Activated naive CD4-positive, alpha-beta T cell treated with anti-CD3 and anti-CD28 coated beads for 36 hours (primary cell): ENCODE measurements around the gene QRICH1. TPM values are rescaled to one million over a fixed set of nuclear protein-coding genes. Genes with fewer than 3 reads are reported as not detected.
A peak's percentile ranks its signal among the peaks of the same experiment; 100 is the strongest.
"Not testable (repeated sequence)": the region's sequence is repeated elsewhere in the genome, so short reads cannot be mapped to it uniquely, and the experiment has no call there.

Experiments used
- CTCF ChIA-PET: fragments of 350-600 bp; sonication (Branson Sonifier 250); formaldehyde crosslinking; loops from one replicate; lab custom pipeline; 2021; ENCODE audit warnings: antibody characterized with exemption; lab: Charles Lee
- DNase-seq: peaks from one replicate; pipeline ENCODE4 v3.0.0-alpha.2; 2020
- H3K27ac Mint-ChIP-seq: one replicate; pipeline ENCODE4 v1.8.0; 2021; ENCODE audit warnings: mild to moderate bottlenecking, mixed read lengths
- H3K27me3 Mint-ChIP-seq: one replicate; pipeline ENCODE4 v1.8.0; 2021; ENCODE audit warnings: low read depth, mixed read lengths
- H3K36me3 Mint-ChIP-seq: one replicate; pipeline ENCODE4 v1.8.0; 2021; ENCODE audit warnings: low read depth, mixed read lengths
- H3K4me1 Mint-ChIP-seq: one replicate; pipeline ENCODE4 v1.8.0; 2021; ENCODE audit warnings: low read depth, mixed read lengths
- H3K4me3 Mint-ChIP-seq: one replicate; pipeline ENCODE4 v1.8.0; 2021; ENCODE audit warnings: mild to moderate bottlenecking, moderate library complexity, mixed read lengths
- H3K9me3 Mint-ChIP-seq: one replicate; pipeline ENCODE4 v1.8.0; 2021; ENCODE audit warnings: mixed read lengths
- intact Hi-C: fragments of 100-400 bp; cut with micrococcal nuclease; formaldehyde crosslinking; loops from one replicate; pipeline ENCODE4 v1.15.1; 2023
- total RNA-seq, 2 experiments: library from RNA; stranded (reverse); gene quantifications; one replicate each; pipeline ENCODE4 v1.2.3, GENCODE V29; 2021

QRICH1 gene
- total RNA-seq, 2 experiments from 2014 or later, result 100 to 111 TPM

- intact Hi-C loops, result no loop called here
- H3K27me3 Mint-ChIP-seq, result no peaks in the 10 kb centered on the region
- no peaks in the 10 kb centered on the region for H3K9me3 Mint-ChIP-seq
- CTCF ChIA-PET, result interaction anchor here (1.0 to 9.2 kb wide), 5 partner anchors 6 to 83 kb away, joined by 3 to 84 read pairs (median 5); partner anchors contain the start of genes DALRD3, NDUFAF3 and P4HTM
- H3K27ac Mint-ChIP-seq, result no peak overlapping the region
- no peak for DNase-seq
- peaks cover 17% of the 10 kb centered on the region for H3K36me3 Mint-ChIP-seq
- peaks cover 11% of the 10 kb centered on the region for H3K4me1 Mint-ChIP-seq
- no peak overlapping the region for H3K4me3 Mint-ChIP-seq
These were observed 80.6 kb downstream of the QRICH1 start for GRCh38 chr3:49013113-49013737.

DNA sequence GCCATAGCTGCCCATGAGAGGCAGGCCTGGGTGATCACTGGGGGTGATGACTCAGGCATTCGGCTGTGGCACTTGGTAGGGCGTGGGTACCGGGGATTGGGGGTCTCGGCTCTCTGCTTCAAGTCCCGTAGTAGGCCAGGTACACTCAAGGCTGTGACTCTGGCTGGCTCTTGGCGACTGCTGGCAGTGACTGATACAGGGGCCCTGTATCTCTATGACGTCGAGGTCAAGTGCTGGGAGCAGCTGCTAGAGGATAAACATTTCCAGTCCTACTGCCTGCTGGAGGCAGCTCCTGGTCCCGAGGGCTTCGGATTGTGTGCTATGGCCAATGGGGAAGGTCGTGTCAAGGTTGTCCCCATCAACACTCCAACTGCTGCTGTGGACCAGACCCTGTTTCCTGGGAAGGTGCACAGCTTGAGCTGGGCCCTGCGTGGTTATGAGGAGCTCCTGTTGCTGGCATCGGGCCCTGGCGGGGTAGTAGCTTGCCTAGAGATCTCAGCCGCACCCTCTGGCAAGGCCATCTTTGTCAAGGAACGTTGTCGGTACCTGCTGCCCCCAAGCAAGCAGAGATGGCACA is 81.3 kb downstream of the QRICH1 start:
- Mint-ChIP-seq H3K36me3 (peaks cover 20% of the 10 kb centered on the region), H3K9me3 (no peaks in the 10 kb centered on the region), H3K4me3 (no peak overlapping the region), H3K27me3 (no peaks in the 10 kb centered on the region), H3K27ac (no peak overlapping the region), H3K4me1 (peaks cover 15% of the 10 kb centered on the region)
- intact Hi-C loops, result no loop called here
- CTCF ChIA-PET, result interaction anchor here (1.0 to 9.2 kb wide), 3 partner anchors 7 to 24 kb away, joined by 4 to 84 read pairs (median 23); partner anchors contain the start of genes DALRD3, NDUFAF3 and P4HTM
- DNase-seq, result no peak

DNA sequence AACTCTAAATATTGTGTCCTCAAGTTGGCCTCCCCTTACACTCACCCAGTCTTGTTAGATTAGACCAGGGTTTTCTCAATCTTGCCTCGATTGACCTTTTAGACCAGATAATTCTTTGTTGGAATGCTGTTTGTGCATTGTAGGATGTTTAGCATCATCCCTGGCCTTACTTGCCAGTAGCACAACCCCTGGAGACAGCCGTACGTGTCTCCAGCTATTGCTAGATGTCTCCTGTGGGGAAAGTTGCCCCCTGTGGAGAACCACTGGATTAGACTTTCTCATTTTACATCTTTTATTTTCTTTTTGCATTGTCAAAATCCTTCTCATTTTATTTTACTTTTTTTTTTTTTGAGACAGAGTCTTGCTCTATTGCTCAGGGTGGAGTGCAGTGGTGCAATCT is 84.5 kb downstream of the QRICH1 start:
- H3K4me3 Mint-ChIP-seq, result no peak overlapping the region
- DNase-seq, result no peak
- CTCF ChIA-PET, result interaction anchor here (0.5 to 9.2 kb wide), 4 partner anchors 10 to 769 kb away, joined by 3 to 84 read pairs (median 8); partner anchors contain the start of genes DALRD3 and NDUFAF3
- no peaks in the 10 kb centered on the region for H3K9me3 Mint-ChIP-seq
- peaks cover 19% of the 10 kb centered on the region for H3K4me1 Mint-ChIP-seq
- no peak overlapping the region for H3K27ac Mint-ChIP-seq
- intact Hi-C loops, result loop anchor here (5.0 kb wide), 2 partner anchors 333 to 452 kb away; partner anchors contain the start of genes PFKFB4 and USP4
- no peaks in the 10 kb centered on the region for H3K27me3 Mint-ChIP-seq
- peaks cover 13% of the 10 kb centered on the region for H3K36me3 Mint-ChIP-seq

- intact Hi-C loops, result loop anchor here (5.0 kb wide), 2 partner anchors 334 to 451 kb away; partner anchors contain the start of genes PFKFB4 and USP4
- not testable (repeated sequence) for H3K27me3 Mint-ChIP-seq, DNase-seq, H3K9me3 Mint-ChIP-seq
- peak overlapping the region; percentile 99 for H3K27ac Mint-ChIP-seq
- peaks cover 19% of the 10 kb centered on the region for H3K4me1 Mint-ChIP-seq
- CTCF ChIA-PET, result interaction anchor here (0.9 to 9.2 kb wide), 4 partner anchors 11 to 21 kb away, joined by 3 to 84 read pairs (median 11); partner anchors contain the start of genes DALRD3, NDUFAF3 and P4HTM
- peaks cover 13% of the 10 kb centered on the region for H3K36me3 Mint-ChIP-seq
- H3K4me3 Mint-ChIP-seq, result peak overlapping the region; percentile 99
These were observed 85.2 kb downstream of the QRICH1 start for GRCh38 chr3:49008627-49009026.

DNA sequence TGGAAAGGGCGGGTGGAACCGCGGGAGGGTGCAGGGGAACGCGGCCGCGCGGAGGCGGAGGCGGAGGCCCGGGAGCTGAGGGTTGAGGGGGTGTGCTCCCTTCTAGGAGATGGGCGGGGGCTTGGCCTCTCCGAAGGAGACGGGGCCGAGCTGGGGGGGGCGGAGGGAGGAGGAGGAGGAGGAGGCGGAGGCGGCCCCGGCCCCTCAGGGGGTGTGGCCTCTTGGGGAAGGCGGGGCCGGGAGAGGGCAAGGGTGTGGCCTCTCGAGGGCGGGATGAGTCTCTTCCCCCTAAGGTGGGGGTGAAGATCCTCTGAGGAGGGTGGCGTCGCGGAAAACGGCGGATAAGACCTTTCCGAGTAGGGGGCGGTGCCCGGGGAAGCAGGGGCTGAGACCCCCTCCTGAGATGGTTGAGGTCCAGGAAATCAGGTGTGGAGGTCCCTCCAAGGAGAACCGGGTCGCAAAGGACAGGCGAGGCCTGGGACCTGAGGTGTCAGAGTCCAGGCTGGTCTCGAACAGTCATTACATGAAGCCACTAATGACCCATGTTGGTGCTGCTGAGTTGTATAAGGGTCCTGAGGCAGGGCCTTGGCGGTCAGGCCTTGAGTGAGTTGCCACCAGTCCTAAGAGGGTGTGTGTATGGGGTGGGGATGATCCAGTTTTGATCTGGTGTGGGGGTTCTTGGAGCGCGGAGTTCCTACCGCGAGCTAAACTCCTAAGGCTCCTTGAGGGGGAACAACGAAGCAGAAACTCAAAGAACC is 85.9 kb downstream of the QRICH1 start:
- H3K27me3 Mint-ChIP-seq, result no peaks in the 10 kb centered on the region
- peaks cover 19% of the 10 kb centered on the region for H3K4me1 Mint-ChIP-seq
- peak overlapping the region; percentile 99 for H3K4me3 Mint-ChIP-seq
- H3K36me3 Mint-ChIP-seq, result peaks cover 13% of the 10 kb centered on the region
- no peaks in the 10 kb centered on the region for H3K9me3 Mint-ChIP-seq
- DNase-seq, result peak; percentile 90
- CTCF ChIA-PET, result interaction anchor here (0.5 to 9.2 kb wide), 9 partner anchors 11 to 794 kb away, joined by 3 to 84 read pairs (median 9); partner anchors contain the start of genes DALRD3, NDUFAF3 and P4HTM
- H3K27ac Mint-ChIP-seq, result peak overlapping the region; percentile 99
- intact Hi-C loops, result loop anchor here (1.0 to 5.0 kb wide), 8 partner anchors 13 to 462 kb away; partner anchors contain the start of genes DAG1, IP6K2, PFKFB4 and QRICH1

DNA sequence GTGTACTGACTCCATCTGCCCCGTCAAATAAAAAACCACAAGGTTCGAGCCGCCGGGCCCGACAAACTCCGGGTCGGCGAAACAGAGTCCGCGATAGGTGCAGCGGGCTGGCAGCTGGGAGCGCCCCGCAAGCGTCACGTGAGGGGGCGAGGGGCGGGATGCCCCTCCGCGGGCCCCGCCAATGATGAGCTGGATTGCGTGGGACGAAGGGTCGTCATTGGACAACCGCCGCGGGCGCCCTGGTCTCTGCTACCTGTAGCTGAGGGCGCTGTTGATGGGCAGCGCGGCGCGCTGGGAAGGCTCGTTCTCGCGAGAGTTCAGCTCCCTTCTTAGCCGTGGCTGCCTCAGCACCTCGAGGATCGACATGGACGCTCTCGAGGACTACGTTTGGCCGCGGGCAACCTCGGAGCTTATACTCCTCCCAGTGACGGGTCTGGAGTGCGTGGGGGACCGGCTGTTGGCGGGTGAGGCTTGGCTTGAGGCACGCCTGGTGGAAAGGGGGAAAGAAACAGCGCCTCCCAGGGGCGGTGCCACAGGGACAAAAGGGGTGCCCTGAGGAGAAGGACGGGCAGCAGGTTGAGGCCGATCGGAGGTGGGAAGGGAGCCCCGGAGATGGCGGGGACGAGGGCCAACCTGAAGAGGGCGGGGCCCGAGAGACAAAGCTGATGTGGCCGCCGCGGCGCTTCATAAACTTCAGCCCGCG is 86.7 kb downstream of the QRICH1 start, which contains the start of gene WDR6:
TSS of gene WDR6 (plus strand) at position 324 of the 703 bp plus-strand sequence. CDS start at position 365, 41 bp downstream.
- intact Hi-C loops, result loop anchor here (1.0 to 5.0 kb wide), 8 partner anchors 14 to 463 kb away; partner anchors contain the start of genes DAG1, IP6K2, PFKFB4 and QRICH1
- H3K9me3 Mint-ChIP-seq, result no peaks in the 10 kb centered on the region
- peak within 1 kb of the TSS; percentile 99 for H3K27ac Mint-ChIP-seq
- H3K27me3 Mint-ChIP-seq, result no peaks in the 10 kb centered on the region
- peaks cover 13% of the 10 kb centered on the region for H3K36me3 Mint-ChIP-seq
- H3K4me3 Mint-ChIP-seq, result peak within 1 kb of the TSS; percentile 99
- CTCF ChIA-PET, result interaction anchor here (0.5 to 9.2 kb wide), 10 partner anchors 11 to 795 kb away, joined by 3 to 84 read pairs (median 8); partner anchors contain the start of genes DALRD3, IMPDH2, NDUFAF3 and P4HTM
- H3K4me1 Mint-ChIP-seq, result peaks cover 19% of the 10 kb centered on the region
- peak; percentile 99 for DNase-seq

DNA sequence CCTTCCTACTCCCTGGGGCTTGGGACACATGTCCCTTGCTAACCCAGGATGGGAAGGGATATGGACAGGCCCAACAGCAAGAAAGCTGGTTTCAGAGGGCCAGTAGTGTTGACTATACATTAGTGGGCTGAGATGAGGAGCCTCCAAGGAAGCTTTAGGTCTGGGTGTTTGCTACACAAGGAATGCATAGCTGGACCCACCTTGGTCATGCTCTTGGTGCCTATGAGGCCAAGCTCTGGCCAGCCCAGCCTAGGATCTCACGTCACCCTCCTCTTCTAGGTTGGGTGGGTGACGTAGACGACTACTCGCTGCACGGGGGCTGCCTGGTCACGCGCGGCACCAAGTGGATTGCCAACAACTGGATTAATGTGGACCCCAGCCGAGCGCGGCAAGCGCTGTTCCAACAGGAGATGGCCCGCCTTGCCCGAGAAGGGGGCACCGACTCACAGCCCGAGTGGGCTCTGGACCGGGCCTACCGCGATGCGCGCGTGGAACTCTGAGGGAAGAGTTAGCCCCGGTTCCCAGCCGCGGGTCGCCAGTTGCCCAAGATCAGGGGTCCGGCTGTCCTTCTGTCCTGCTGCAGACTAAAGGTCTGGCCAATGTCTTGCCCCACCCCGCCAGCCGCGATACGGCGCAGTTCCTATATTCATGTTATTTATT is 87.3 kb downstream of the QRICH1 start:
- Mint-ChIP-seq H3K27me3 (no peaks in the 10 kb centered on the region), H3K4me1 (peaks cover 19% of the 10 kb centered on the region), H3K36me3 (peaks cover 8% of the 10 kb centered on the region), H3K4me3 (peak overlapping the region; percentile 99), H3K27ac (peak overlapping the region; percentile 99), H3K9me3 (no peaks in the 10 kb centered on the region)
- CTCF ChIA-PET, result interaction anchor here (0.7 to 9.2 kb wide), 8 partner anchors 11 to 22 kb away, joined by 4 to 84 read pairs (median 9); partner anchors contain the start of genes DALRD3, IMPDH2, NDUFAF3 and P4HTM
- DNase-seq, result no peak
- intact Hi-C loops, result loop anchor here (1.0 to 5.0 kb wide), 8 partner anchors 15 to 464 kb away; partner anchors contain the start of genes DAG1, IP6K2, PFKFB4 and QRICH1

GRCh38 chr3:49005998-49006397 is 87.9 kb downstream of the QRICH1 start:
- Mint-ChIP-seq H3K27ac (no peak overlapping the region), H3K4me3 (peak overlapping the region; percentile 99), H3K4me1 (peaks cover 19% of the 10 kb centered on the region), H3K36me3 (peaks cover 7% of the 10 kb centered on the region), H3K9me3 (no peaks in the 10 kb centered on the region), H3K27me3 (no peaks in the 10 kb centered on the region)
- CTCF ChIA-PET, result interaction anchor here (1.2 to 9.2 kb wide), 3 partner anchors 13 to 20 kb away, joined by 5 to 84 read pairs (median 10); partner anchors contain the start of genes DALRD3, NDUFAF3 and P4HTM
- no peak for DNase-seq
- intact Hi-C loops, result loop anchor here (2.0 to 5.0 kb wide), 3 partner anchors 289 to 449 kb away; partner anchors contain the start of genes IP6K2, PFKFB4 and USP4

DNA sequence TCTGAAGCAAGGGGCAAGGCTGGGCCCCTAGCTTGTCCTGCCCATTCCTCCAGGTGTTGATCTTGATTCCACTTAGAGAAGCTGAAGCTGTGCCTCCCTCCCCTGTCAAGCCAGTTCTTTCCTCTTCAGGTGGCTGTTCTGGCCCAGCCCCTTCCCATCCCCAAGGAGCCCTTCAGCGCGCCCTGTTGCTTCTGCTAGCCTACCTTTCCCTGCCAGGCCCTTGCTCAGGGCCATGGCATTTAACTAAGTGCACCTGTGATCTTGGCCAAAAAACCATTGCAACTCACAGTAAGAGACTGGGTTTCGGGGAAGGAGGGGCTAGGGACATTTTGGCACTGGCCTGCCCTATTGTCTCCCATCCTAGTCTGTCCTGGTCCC is 88.6 kb downstream of the QRICH1 start:
- no peaks in the 10 kb centered on the region for H3K9me3 Mint-ChIP-seq
- no peak overlapping the region for H3K4me3 Mint-ChIP-seq
- intact Hi-C loops, result loop anchor here (5.0 kb wide), 2 partner anchors 337 to 448 kb away; partner anchors contain the start of genes PFKFB4 and USP4
- H3K36me3 Mint-ChIP-seq, result peaks cover 7% of the 10 kb centered on the region
- DNase-seq, result no peak
- no peak overlapping the region for H3K27ac Mint-ChIP-seq
- H3K4me1 Mint-ChIP-seq, result peaks cover 19% of the 10 kb centered on the region
- CTCF ChIA-PET, result interaction anchor here (1.1 to 9.2 kb wide), 2 partner anchors 14 to 16 kb away, joined by 4 to 84 read pairs; partner anchors contain the start of genes DALRD3 and NDUFAF3
- no peaks in the 10 kb centered on the region for H3K27me3 Mint-ChIP-seq
